ENCODE measurements around the gene ACYP2. TPM values are rescaled to one million over a fixed set of nuclear protein-coding genes. Genes with fewer than 3 reads are reported as not detected.
"Not testable (repeated sequence)": the region's sequence is repeated elsewhere in the genome, so short reads cannot be mapped to it uniquely, and the experiment has no call there.

Gene ACYP2
- total RNA-seq, 1 experiment from 2014 or later = 10.9 TPM

DNA sequence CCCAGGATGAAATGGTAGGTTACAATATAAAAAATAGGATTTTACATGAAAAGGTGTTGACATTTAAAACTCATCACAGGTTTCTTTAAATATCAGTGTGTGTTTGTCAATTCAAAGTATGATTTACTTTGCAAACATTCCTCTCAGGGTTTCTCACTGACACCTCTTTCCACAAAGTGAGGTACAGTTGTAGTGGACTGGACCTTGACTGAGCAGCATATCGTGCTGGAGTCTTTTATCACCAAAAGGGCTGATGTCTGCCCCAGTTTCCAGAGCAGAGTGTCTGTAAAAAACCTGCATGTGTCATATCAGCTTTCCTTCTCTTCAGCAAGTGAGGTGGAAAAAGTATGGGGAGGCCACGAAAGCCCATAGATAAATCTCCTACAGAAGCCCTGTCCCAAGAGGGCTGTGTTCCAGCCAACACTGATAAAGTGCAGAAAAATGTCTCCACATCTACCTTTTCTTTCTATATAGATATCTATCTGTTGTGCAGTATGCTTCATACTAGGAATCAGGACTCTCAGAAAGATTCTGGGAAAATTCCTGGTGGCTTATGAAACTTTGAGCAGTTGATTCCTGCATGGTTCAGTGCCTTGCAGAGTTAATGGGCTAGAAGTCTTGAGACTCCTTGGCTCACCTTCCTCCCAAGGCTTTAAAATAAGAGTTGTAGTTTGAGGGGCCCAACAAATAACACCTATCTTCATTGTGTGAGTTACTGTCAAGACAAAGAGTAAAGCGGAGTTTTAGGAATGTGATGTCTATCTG is 6.9 kb downstream of the ACYP2 start:
- CTCF ChIA-PET = no interaction called here
- Mint-ChIP-seq H3K36me3 (ENCODE audit: insufficient read depth, unreplicated experiment) (no peaks in the 10 kb centered on the region), H3K4me1 (ENCODE audit: low read depth, unreplicated experiment) (peaks cover 12% of the 10 kb centered on the region), H3K27ac (ENCODE audit: unreplicated experiment) (no peak overlapping the region), H3K4me3 (ENCODE audit: low read depth, unreplicated experiment) (no peak overlapping the region), H3K9me3 (ENCODE audit: low read depth, unreplicated experiment) (no peaks in the 10 kb centered on the region), H3K27me3 (ENCODE audit: unreplicated experiment) (no peaks in the 10 kb centered on the region)
- TF ChIP-seq, protein P1, sequence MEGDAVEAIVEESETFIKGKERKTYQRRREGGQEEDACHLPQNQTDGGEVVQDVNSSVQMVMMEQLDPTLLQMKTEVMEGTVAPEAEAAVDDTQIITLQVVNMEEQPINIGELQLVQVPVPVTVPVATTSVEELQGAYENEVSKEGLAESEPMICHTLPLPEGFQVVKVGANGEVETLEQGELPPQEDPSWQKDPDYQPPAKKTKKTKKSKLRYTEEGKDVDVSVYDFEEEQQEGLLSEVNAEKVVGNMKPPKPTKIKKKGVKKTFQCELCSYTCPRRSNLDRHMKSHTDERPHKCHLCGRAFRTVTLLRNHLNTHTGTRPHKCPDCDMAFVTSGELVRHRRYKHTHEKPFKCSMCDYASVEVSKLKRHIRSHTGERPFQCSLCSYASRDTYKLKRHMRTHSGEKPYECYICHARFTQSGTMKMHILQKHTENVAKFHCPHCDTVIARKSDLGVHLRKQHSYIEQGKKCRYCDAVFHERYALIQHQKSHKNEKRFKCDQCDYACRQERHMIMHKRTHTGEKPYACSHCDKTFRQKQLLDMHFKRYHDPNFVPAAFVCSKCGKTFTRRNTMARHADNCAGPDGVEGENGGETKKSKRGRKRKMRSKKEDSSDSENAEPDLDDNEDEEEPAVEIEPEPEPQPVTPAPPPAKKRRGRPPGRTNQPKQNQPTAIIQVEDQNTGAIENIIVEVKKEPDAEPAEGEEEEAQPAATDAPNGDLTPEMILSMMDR (IDR thresholded peaks at IDR 0.05; ENCODE audit: unreplicated experiment) = no peak
- BruUV-seq (replicated peaks) = no TSS peak
- intact Hi-C loops (cut with micrococcal nuclease; ENCODE audit: unreplicated experiment) = no loop called here
- DNase-seq = no peak

GRCh38 chr2:54122939-54123338 is 7.5 kb downstream of the ACYP2 start:
- TF ChIP-seq, protein P1 (IDR thresholded peaks at IDR 0.05; ENCODE audit: unreplicated experiment) = no peak
- Mint-ChIP-seq H3K9me3 (ENCODE audit: low read depth, unreplicated experiment) (no peaks in the 10 kb centered on the region), H3K4me1 (ENCODE audit: low read depth, unreplicated experiment) (peaks cover 12% of the 10 kb centered on the region), H3K4me3 (ENCODE audit: low read depth, unreplicated experiment) (no peak overlapping the region), H3K27ac (ENCODE audit: unreplicated experiment) (no peak overlapping the region), H3K36me3 (ENCODE audit: insufficient read depth, unreplicated experiment) (no peaks in the 10 kb centered on the region), H3K27me3 (ENCODE audit: unreplicated experiment) (no peaks in the 10 kb centered on the region)
- intact Hi-C loops (cut with micrococcal nuclease; ENCODE audit: unreplicated experiment) = no loop called here
- DNase-seq = peak; percentile 15
- BruUV-seq (replicated peaks) = no TSS peak
- CTCF ChIA-PET = no interaction called here

- DNase-seq; intact Hi-C loops (cut with micrococcal nuclease; ENCODE audit: unreplicated experiment); H3K9me3 Mint-ChIP-seq (ENCODE audit: low read depth, unreplicated experiment); H3K4me3 Mint-ChIP-seq (ENCODE audit: low read depth, unreplicated experiment); CTCF ChIA-PET; BruUV-seq (replicated peaks); H3K27me3 Mint-ChIP-seq (ENCODE audit: unreplicated experiment); H3K36me3 Mint-ChIP-seq (ENCODE audit: insufficient read depth, unreplicated experiment); H3K27ac Mint-ChIP-seq (ENCODE audit: unreplicated experiment): not testable (repeated sequence)
- peaks cover 12% of the 10 kb centered on the region for H3K4me1 Mint-ChIP-seq (ENCODE audit: low read depth, unreplicated experiment)
Measured at GRCh38 chr2:54127174-54127573, 11.8 kb downstream of the ACYP2 start.

GRCh38 chr2:54133056-54133455 is 17.6 kb downstream of the ACYP2 start:
- Mint-ChIP-seq H3K36me3 (ENCODE audit: insufficient read depth, unreplicated experiment) (no peaks in the 10 kb centered on the region), H3K27me3 (ENCODE audit: unreplicated experiment) (no peaks in the 10 kb centered on the region), H3K27ac (ENCODE audit: unreplicated experiment) (no peak overlapping the region), H3K9me3 (ENCODE audit: low read depth, unreplicated experiment) (no peaks in the 10 kb centered on the region), H3K4me3 (ENCODE audit: low read depth, unreplicated experiment) (no peak overlapping the region), H3K4me1 (ENCODE audit: low read depth, unreplicated experiment) (no peaks in the 10 kb centered on the region)
- no TSS peak for BruUV-seq (replicated peaks)
- no peak for DNase-seq
- TF ChIP-seq, protein P1 (IDR thresholded peaks at IDR 0.05; ENCODE audit: unreplicated experiment) = no peak
- intact Hi-C loops (cut with micrococcal nuclease; ENCODE audit: unreplicated experiment) = no loop called here
- CTCF ChIA-PET = no interaction called here

GRCh38 chr2:54139210-54139609 is 23.8 kb downstream of the ACYP2 start:
- CTCF ChIA-PET = no interaction called here
- TF ChIP-seq, protein P1 (IDR thresholded peaks at IDR 0.05; ENCODE audit: unreplicated experiment) = no peak
- H3K9me3 Mint-ChIP-seq (ENCODE audit: low read depth, unreplicated experiment) = no peaks in the 10 kb centered on the region
- intact Hi-C loops (cut with micrococcal nuclease; ENCODE audit: unreplicated experiment) = no loop called here
- H3K4me3 Mint-ChIP-seq (ENCODE audit: low read depth, unreplicated experiment) = no peak overlapping the region
- H3K27me3 Mint-ChIP-seq (ENCODE audit: unreplicated experiment) = no peaks in the 10 kb centered on the region
- H3K4me1 Mint-ChIP-seq (ENCODE audit: low read depth, unreplicated experiment) = no peaks in the 10 kb centered on the region
- no peak overlapping the region for H3K27ac Mint-ChIP-seq (ENCODE audit: unreplicated experiment)
- no TSS peak for BruUV-seq (replicated peaks)
- no peaks in the 10 kb centered on the region for H3K36me3 Mint-ChIP-seq (ENCODE audit: insufficient read depth, unreplicated experiment)
- DNase-seq = no peak
